Measurements from ENCODE around the gene TRIM44. TPM values are rescaled to one million over a fixed set of nuclear protein-coding genes. Genes with fewer than 3 reads are reported as not detected.

Gene TRIM44
- total and polyA plus RNA-seq, 10 of the 15 experiments (the other 5 are each of a cell fraction or from before 2014, with no cell fraction given) = 6.7 to 93.0 (median 27.6) TPM

DNA sequence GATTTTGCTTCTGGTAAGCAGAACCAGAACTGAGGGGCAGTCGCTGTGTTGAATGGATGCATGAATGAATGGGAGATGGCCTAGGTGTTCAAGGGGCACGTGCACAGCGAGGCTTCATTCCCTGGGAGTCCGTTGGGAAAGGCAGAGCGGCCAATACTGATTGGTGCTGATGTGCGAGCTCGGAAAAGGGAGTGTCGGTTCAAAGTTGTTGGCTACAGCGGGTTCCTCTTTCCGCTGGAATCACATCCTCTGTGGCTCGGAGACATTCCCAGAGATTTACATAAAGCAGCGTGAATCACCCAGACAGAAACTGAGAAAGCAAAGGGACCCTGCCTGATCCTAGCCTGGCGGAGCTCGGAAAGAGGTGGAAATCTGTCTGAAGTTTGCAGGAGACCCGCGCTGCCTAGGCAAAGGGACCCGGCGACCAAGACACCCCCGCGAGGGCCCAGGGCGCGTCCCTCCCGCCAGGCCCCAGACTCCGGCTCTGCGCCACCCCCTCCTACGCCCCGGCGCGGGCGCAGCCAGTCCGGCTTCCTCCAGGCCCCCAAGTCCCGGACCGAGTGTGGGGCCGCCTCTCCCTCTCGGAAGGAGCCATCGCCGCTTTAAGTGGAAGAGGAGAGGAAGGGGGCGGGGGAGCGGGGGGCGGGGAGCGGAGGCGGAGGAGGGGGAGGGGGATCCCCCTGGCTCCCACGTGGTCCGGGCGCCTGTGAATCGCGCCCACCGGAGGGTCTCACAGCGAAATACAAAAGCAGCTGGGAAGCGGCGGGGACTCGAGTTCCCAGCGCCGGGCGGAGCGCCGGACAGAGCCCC lies 44.7 kb upstream of the TRIM44 start, which contains the start of gene FJX1:
FJX1 (plus strand) TSS at position 774 of the 810 bp plus-strand sequence. CDS start 177 bp downstream, outside the sequence.
- H3K4me2 ChIP-seq (ENCODE audit: control insufficient read depth, insufficient read depth) = peak within 1 kb of the TSS; percentile 94
- H3K27me3 ChIP-seq (replicated peaks in 1 of 2; ENCODE audit: control insufficient read depth in 2 of 2, insufficient read depth in 2 of 2, low read length in 1 of 2) = no peaks in the 10 kb centered on the region; a peak in 2 of 4 replicates
- H2AFZ ChIP-seq (ENCODE audit: control insufficient read depth, low read depth, low read length) = peak within 1 kb of the TSS; percentile 41
- POLR2A ChIA-PET = no interaction called here
- ATAC-seq = peak; percentile 36
- no peaks in the 10 kb centered on the region for H3K36me3 ChIP-seq (ENCODE audit: control insufficient read depth in 2 of 2, insufficient read depth in 2 of 2, low read length in 1 of 2)
- RAD21 ChIA-PET (ENCODE audit: unreplicated experiment) = interaction anchor here (1.1 to 1.2 kb wide), 2 partner anchors 204 to 514 kb away, joined by 4 to 7 read pairs; no protein-coding TSS in a partner anchor
- H4K20me1 ChIP-seq (ENCODE audit: control insufficient read depth, insufficient read depth) = no peaks in the 10 kb centered on the region
- H3K27ac ChIP-seq (ENCODE audit: control insufficient read depth, insufficient read depth) = no peak within 1 kb of the TSS; the same call in 1 of the 2 replicates
- no TSS peak for BruUV-seq (replicated peaks)
- peaks cover 8% of the 10 kb centered on the region; the same call in 1 of the 2 replicates for H3K4me1 ChIP-seq (ENCODE audit: control insufficient read depth, insufficient read depth, low read length)
- H3K9me3 ChIP-seq (replicated peaks; ENCODE audit: control insufficient read depth, insufficient read depth, low read length) = no peaks in the 10 kb centered on the region
- H3K9ac ChIP-seq (ENCODE audit: control insufficient read depth, insufficient read depth, low read length) = peak within 1 kb of the TSS; percentile 59; the same call in 1 of the 2 replicates
- H3K4me3 ChIP-seq = peak within 1 kb of the TSS; percentile 56
- no peak for FAIRE-seq
- SMC1A ChIA-PET (ENCODE audit: uncharacterized antibody, unreplicated experiment) = interaction anchor here (0.9 to 1.0 kb wide), 2 partner anchors 204 to 639 kb away, joined by 3 to 8 read pairs; no protein-coding TSS in a partner anchor
- in situ Hi-C loops (cut with MboI) = loop anchor here (5.0 kb wide), 1 partner anchor 649 kb away; no protein-coding TSS in a partner anchor
- CTCF ChIA-PET = interaction anchor here (0.9 to 5.3 kb wide), 7 partner anchors 20 to 648 kb away, joined by 3 to 48 read pairs (median 5); no protein-coding TSS in a partner anchor
- peaks cover 6% of the 10 kb centered on the region; the same call in 1 of the 2 replicates for H3K79me2 ChIP-seq (ENCODE audit: control insufficient read depth, insufficient read depth, low read length)
- WGBS (ENCODE audit: insufficient coverage, insufficient replicate concordance, low lambda C conversion rate, missing lambda C conversion rate) = 26% methylated on average over 32 of the region's 57 CpGs
- intact Hi-C loops (cut with micrococcal nuclease; ENCODE audit: unreplicated experiment) = loop anchor here (1.0 to 10.0 kb wide), 7 partner anchors 44 to 641 kb away; partner anchors contain the start of genes LDLRAD3 and TRIM44
- DNase-seq (ENCODE audit: low read depth, low spot score) = no peak
- TF ChIP-seq HCFC1 (IDR thresholded peaks at IDR 0.05; ENCODE audit: low read length) (no peak), GATAD2B (conservative IDR thresholded peaks at IDR 0.05; ENCODE audit: low read depth) (no peak), MEF2A (IDR thresholded peaks at IDR 0.05; ENCODE audit: insufficient read depth, low read depth, low read length) (no peak), EZH2 (IDR thresholded peaks at IDR 0.05; ENCODE audit: borderline replicate concordance, control insufficient read depth, low read depth, low read length) (no peak), RAD21 (IDR thresholded peaks at IDR 0.05; ENCODE audit: insufficient read depth, low read depth, low read length) (no peak), ZNF207 (IDR thresholded peaks at IDR 0.05; ENCODE audit: borderline replicate concordance) (no peak), ZBED1 (IDR thresholded peaks at IDR 0.05; ENCODE audit: borderline replicate concordance) (no peak), EGR1 (IDR thresholded peaks at IDR 0.05; ENCODE audit: borderline replicate concordance in 1 of 2, low read depth in 2 of 2, low read length in 2 of 2) (peak in 1 of 2 experiments; percentile 76; a peak in 2 of 3 replicates), MXI1 (IDR thresholded peaks at IDR 0.05; ENCODE audit: low read depth, low read length) (no peak), NFYB (IDR thresholded peaks at IDR 0.05; ENCODE audit: insufficient read depth, low read depth, low read length) (no peak), SPI1 (IDR thresholded peaks at IDR 0.05; ENCODE audit: borderline replicate concordance, insufficient read depth, low read depth, low read length) (peak; percentile 21; the same call in 1 of the 2 replicates), SMC3 (IDR thresholded peaks at IDR 0.05; ENCODE audit: borderline replicate concordance, low read length) (no peak), SRF (IDR thresholded peaks at IDR 0.05; ENCODE audit: low read depth in 2 of 2, low read length in 2 of 2) (no peak), POLR2A (IDR thresholded peaks at IDR 0.05; ENCODE audit: low read depth, low read length) (no peak), ZZZ3 (IDR thresholded peaks at IDR 0.05; ENCODE audit: control insufficient read depth, insufficient read length, low read depth) (no peak), HDGF (IDR thresholded peaks at IDR 0.05) (no peak), WRNIP1 (IDR thresholded peaks at IDR 0.05; ENCODE audit: borderline replicate concordance, low read depth, low read length) (no peak), FOS (IDR thresholded peaks at IDR 0.05; ENCODE audit: borderline replicate concordance, extremely low read depth, insufficient read length) (no peak), STAT1 (conservative IDR thresholded peaks at IDR 0.05) (no peak)
- TF ChIP-seq, protein P1, sequence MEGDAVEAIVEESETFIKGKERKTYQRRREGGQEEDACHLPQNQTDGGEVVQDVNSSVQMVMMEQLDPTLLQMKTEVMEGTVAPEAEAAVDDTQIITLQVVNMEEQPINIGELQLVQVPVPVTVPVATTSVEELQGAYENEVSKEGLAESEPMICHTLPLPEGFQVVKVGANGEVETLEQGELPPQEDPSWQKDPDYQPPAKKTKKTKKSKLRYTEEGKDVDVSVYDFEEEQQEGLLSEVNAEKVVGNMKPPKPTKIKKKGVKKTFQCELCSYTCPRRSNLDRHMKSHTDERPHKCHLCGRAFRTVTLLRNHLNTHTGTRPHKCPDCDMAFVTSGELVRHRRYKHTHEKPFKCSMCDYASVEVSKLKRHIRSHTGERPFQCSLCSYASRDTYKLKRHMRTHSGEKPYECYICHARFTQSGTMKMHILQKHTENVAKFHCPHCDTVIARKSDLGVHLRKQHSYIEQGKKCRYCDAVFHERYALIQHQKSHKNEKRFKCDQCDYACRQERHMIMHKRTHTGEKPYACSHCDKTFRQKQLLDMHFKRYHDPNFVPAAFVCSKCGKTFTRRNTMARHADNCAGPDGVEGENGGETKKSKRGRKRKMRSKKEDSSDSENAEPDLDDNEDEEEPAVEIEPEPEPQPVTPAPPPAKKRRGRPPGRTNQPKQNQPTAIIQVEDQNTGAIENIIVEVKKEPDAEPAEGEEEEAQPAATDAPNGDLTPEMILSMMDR (IDR thresholded peaks at IDR 0.05 in 2 of 3, conservative IDR thresholded peaks at IDR 0.05 in 1 of 3; ENCODE audit: control insufficient read depth in 2 of 3, extremely low read depth in 1 of 3, insufficient read depth in 1 of 3, low read depth in 3 of 3, low read length in 3 of 3) = no peak
- TF ChIP-seq, protein P2, sequence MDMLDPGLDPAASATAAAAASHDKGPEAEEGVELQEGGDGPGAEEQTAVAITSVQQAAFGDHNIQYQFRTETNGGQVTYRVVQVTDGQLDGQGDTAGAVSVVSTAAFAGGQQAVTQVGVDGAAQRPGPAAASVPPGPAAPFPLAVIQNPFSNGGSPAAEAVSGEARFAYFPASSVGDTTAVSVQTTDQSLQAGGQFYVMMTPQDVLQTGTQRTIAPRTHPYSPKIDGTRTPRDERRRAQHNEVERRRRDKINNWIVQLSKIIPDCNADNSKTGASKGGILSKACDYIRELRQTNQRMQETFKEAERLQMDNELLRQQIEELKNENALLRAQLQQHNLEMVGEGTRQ (IDR thresholded peaks at IDR 0.05; ENCODE audit: borderline replicate concordance, low read depth, low read length) = no peak
